Femur (tissue), 1 donor: ENCODE results near the gene DENND1A.
A peak's percentile ranks its signal among the peaks of the same experiment; 100 is the strongest.

Experiments used
- DNase-seq: peaks from one replicate; pipeline ENCODE4 v3.0.0-alpha.2; 2017

The DENND1A gene

DNA sequence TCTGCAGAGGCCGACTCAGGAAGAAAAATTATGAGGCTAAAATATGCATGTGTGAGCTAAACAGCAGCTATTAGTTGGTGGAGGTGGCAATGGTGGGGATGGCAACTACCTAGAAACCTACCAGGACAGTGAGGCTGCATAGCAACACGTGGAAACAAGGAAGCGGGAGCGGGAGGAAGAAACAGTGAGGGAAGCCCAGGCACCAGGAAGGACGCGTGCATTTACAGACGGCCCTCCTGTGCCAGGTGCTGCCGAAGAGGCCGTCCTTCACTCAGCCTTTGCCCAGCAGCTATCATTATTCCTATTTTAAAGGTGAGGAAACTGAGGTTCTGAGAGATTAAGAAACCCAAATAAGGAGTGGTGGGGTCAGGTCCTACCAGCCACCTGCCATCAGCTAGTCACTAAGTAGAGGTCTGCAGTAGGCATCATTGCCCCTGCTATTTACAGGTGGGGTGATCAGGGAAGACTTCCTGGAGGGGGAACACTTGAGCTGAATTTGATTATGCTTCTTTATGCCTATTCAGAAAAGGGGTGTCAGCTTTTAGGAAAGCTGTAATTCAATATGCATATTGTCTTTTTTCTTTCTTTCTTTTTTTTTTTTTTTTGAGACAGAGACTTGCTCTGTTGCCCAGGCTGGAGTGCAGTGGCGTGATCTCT, 448.6 kb downstream of the DENND1A start:
- no peak for DNase-seq

DNA sequence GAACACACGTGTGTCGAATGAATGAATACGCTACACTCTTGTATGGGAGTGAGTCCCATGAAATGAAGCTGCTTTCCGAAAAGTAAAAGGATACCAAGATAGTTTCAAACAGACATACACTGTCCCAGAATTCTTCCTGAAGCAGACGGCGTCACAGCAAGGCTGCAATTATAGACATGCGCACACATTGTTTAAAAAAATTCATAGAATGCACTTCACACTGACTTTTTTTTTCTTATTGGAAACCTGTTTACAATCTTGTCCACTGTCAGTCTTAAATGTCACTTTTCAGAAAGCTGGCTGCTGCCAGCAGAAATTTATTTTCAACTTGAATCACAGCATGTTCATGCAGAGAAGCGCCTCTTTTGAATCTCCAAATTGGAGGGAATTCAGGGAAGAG, 449.1 kb downstream of the DENND1A start:
- DNase-seq: no peak

DNA sequence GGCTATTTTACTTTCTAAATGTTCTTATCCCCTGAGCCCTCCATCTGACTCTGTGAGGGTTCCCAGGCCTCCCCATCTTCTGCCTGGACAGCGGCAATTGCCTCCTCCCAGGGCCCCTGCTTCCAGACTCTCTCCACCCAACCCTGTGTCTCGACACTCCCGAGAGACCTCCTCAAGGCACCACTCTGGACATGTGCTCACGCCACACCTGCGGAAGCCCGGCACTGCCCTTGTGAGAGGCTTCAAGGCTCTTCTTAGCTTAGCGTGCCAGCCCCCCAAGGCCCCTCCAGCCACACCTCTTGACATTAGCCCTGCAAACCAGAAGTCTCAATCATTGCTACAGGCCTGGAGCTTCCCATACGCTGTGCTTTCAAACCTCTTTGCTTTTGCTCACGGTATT, 449.8 kb downstream of the DENND1A start:
- no peak for DNase-seq

DNA sequence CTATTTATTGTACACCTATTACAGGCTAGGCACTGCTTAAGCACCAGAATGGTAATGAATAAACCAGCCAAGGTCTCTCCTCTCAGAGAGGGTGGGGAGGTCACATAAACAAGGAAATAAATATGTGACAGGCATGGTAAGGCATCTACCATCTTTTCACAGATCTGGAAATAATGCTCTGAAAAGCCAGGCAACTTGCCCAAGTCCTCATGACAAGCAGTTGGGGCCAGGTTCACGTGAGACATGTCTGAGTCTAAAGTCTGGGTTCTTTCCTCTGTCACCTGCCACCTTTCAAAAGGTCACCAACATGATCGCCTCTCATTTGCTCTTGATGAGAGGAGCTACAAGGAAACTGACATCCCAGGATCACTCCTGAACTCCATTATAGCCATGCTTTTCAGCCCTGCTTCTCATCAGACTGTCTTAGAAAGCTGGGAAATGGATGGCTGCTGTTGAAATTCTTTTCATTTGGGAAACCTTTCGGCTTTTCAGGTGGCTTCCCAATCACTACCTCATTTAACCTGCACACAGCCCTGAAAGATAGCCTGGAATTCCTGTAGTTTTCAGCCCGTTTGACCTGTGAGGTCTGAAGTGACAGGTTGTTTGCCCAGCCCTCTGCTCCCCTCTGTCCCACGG, 450.8 kb downstream of the DENND1A start:
- no peak for DNase-seq

DNA sequence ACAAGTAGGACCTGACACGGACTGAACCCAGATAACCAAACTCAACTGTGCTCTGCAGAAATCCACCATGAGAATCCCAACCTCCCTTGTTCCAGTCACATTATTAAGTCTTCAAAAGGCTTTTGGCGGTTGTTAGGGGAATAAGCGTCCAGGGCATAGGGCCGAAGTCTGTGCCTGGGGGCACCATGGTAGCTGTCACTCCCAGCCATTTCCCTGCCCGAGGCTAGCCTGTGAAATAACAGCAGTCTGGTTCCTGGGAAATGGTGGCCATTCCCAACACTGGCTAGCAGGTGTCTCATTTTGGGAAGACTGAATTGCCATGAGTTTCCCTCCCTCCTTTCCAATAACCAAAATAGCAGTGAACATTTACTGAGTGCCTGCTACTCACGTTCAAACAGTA, 451.8 kb downstream of the DENND1A start:
- no peak for DNase-seq

DNA sequence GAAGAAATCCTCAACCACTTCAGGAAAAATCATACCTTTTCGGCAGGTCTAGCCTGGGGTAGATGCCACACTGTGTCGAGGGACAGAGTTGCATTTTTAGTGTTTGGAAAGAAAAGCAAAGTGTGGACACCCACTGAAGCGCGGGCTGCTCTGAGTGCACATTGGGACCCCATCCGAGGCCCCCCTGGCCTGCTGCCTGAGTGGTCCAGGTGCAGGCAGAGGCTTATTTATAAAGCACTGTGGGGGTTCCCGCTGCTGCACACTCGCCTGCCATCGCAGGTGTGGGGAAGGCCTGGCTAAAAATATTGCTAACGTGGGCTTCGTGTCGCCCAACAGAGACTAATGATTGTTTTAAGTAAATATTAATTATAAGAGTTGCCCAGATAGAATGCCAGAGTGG, 454.5 kb downstream of the DENND1A start:
- no peak for DNase-seq

DNA sequence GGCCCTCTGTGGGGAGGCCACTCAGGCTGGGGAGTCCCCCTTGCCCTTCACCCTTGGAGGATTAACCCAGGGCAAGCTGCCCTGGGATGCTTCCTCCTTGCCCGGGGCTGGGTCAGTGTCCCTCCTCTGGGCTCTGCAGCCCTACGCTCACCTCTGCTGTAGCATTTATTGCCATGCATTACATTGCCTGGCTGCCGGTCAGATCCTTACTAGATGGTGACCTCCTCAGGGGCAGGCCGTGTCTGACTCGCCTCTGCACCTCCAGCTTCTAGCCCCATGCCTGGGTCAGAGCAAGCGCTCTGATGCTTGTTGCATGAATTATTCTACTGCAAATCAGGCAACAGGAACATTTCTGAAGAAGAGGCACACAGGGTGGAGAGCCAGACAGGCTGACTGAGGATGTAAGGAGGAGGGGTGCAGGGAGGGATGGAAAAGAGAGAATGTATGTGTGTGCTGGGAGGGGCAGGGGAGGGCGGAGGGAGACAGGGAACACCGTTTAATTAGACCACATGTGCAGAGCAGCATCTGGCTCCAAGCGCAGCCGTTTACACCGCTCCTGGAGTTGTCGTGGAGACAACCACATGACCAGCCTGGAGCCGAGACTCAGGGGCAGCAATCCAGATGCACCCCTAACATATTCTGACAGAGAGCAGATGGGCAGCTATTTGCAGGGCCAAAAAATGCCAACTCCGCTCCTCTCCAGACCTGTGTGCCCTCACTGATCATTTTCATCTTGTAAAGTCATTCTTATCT, 456.9 kb downstream of the DENND1A start:
- DNase-seq: peak; percentile 53

DNA sequence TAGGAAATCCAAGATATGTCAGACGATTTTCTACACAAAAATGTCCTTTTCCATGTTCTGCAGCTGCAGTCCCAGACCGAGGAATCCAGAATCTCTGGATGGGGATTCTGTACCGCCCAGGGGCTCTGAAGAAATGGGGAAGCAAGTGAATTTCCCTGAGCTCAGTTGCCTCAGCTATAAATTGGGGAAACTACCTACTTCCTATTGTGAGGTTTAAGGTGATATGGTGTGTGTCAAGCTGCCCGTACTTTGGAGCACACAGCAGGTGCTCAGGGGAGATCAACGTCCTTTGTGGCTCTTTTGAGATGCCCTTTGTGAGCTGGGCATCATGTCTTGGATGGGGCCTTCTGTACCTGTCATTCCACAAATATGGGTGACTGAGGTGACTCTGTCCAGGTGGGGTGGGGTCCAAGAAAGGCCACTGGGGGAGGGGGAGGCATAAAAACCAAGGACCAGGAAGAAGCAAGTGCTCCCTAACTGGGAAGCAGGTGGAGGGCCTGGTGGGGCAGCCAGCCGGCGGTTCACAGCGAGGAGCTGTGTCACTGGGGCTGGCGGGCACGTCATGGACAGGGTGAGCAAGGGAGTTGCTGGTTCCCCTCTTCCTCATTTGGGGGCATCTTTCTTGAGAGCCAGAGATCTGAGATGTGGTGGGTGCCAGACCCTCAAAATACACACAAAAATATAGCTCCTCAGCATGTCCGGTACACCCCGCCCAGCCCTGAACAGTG, 457.9 kb downstream of the DENND1A start:
- no peak for DNase-seq

DNA sequence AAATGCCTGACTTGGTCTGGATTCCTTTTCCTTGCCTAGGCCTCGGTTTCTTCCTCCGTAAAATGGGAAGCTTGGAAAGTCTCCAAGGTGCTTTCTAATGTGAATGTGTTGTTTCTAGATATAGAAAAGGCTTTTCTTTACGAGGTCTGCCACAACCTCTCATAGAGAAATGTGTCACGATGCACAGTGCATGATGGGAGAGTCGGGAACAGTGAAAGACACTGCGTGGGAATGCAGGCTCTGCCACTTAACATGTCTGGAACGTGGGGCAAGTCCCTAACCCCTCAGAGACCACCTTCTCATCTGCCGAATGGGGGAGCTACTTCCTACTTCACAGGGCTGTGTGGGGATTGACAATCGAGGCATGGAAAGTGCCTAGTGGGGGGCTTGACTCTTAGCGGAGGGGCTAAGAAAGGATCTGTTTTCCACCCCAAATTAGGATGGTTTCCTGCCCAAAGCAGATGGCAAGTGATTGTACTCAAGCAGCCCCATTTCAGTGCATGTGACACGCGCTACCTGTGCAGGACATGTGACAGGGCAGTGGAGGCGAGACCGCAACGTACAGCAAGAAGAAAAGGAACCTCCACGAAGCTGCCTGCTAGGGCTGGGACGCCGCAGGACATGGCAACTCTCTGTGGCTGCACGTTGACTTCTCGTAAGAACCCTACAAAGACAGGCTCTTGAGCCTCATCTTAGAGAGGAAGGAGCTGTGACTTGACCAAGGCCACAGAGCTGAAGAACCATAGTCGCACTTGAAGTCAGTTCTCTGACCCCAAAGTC, 458.7 kb downstream of the DENND1A start:
- no peak for DNase-seq

DNA sequence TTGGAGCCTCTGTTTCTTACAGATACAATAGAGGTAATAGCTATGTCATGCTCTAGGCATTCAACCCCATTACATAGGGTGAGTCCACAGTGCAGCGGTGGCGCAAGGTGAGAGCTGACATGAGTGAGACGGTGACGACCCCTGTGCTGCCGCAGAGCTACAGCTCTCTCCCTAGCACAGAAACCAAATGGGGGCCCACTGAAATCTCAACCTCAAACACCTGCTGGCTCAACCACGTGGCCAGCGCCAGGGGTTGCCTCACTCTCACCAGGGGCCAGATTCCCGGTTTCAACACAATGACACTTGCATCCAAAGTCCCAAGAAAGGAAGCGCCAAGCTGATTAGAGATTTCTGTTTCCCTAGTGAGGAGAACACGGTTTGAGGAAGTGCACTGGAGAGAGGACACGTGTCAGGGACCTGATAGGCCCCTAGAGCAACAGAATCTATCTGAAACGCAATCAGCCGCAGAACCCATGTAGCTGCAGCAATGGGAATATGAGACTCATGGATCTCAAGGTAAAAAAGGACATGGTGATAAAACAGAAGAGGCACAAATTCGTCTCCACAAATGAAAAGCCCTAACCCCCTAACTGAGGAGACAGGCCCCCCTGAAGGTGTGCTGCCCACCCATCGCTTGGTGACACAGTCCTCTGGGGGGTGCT, 459.7 kb downstream of the DENND1A start:
- no peak for DNase-seq

DNA sequence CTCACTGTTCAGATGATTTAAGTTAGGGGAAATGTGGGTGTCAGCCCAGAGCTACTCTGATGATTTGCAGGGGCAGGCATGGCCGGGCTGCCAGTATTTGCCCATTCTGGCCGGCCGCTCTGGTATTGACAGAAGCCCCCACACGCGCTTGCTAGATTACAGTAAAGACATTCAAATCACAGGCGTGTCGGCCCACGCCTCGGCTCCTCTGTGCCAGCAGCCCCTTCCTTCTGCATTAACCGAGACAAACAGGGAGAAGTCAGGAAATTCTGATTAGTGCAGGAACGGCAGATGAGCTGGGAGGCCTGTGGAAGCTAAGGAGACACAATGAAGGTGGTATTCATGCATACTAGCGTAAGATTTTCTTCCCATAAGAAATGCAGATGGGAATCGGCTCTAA, 460.6 kb downstream of the DENND1A start:
- DNase-seq: no peak

DNA sequence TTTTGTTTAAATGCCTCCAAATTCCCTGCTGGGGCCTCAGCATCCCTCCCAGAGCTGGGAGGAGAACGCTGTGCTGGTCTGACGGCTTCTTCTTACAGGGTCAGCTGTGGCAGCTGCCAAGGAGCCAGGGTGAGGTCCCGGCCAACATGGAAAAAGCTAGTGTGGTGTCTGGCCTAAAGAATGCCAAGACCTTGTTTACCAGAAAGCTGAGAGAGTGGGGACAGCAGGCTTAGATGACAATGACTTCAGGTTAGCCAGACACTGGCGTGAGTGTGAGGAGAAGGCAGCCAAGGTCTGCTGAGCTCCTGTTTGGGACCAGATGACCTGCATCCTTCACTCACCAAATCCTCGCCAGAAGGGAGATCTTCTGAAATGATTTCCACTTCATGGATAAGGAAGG, 461.4 kb downstream of the DENND1A start:
- no peak for DNase-seq

DNA sequence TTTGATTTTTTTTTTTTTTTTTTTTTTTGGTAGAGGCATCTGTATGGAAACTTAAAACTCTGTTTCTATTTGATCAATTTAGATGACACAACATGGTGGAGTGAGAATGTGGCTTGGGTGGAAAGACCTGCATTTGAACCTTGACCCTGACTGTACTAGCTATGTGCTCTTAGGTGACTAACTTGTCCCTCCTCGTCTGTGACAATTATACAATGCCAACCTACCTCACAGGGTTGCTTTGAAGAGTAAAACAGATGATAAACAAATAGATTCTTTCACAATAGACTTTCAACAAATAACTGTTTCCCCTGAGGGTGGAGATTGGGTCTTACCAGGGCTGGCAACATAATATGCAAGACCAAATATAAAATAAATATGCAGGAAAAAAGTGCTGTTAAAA, 464.6 kb downstream of the DENND1A start:
- no peak for DNase-seq

DNA sequence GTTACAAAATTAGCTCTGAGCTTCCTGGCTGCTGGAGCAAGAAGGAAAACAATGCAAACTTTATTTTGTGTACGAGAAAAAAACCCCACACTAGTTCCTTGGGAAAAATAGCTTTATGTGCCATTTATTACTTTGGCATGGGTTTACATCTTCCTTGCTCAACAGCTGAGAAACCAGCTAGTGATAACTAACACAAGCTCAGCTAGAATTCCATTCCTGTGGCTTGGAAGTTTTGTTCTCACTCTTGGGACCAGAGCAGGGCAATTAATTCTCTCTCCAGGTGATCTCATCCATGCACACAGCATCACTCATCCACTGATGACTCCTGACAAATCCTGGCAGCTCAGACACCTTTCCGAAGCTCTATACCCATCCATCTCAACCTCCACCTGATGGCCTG, 469.8 kb downstream of the DENND1A start:
- DNase-seq: no peak

DNA sequence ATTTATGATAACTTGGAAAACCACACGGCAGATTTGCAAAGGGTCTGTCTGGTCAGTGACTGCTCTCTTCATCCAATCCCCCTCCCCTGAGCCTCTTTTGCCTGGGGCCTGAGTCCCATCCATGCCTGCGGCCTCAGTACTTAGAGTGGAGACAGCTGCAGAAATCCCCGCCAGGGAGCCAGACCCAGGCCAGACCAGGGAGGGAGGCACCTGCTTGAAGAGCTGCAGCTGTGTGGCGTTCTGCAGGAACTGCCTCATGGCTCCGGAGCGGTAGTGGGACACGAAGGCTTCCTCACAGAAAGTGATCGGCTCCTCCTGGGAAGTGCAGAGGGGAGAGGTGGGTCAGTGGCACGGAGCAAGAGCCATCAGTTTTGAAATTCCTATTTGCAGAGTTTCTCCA, 472.3 kb downstream of the DENND1A start:
- peak; percentile 82 for DNase-seq

DNA sequence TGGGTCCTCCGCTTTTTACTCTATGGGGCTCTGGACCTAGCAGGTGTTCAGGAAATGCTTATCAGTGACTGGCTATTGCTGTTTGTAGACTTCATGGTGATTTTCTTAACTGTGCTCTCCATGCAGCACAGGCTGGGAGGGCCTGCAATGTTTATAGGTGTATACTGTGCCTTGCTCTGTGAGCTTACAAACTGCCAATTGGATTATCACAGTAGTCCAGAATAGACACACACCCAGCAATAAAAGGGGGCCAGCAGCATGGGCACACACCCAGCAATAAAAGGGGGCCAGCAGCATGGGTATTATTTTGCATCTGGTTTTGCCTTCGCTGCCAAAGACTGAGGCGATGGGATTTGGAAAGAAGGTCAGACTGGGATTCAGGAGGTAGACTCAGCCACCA, 473.9 kb downstream of the DENND1A start:
- DNase-seq: no peak

DNA sequence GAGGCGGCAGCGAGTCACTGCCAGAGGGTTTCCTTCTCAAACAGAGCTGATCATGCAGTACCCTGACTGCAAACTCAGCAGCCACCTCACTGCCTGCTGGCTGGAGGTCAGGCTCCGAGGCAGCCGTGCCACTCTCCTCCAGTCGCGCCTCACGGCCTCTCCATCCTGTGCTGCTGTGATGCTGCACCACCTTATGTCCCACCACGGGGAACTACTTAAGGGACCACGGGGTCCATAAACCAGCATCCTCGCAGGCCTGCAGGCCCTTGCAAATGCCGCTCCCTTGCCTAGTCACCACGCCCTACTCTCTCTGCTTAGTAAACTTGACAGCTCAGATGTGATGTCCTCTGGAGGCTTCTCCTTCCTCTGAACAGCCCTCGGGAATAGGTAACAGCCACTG, 474.7 kb downstream of the DENND1A start:
- no peak for DNase-seq

DNA sequence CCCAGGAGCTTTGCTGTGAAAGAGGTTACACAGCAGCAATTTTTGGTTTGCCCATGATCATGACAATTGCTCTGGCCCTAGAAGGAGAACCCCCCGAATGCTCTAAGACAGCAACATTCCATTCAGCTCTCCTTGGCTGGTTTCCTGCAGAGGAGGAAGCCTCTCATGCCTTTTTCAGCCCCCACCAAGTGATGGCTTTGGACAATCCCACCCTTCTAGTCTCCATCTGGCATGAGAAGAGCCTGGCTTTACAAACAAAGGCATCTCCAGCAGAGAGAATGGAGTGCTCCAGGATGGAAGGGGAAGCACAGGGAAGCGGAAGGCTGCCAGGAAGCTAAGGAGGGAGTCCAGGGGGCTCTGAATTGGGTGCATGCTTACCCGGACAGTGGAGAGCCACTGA, 475.6 kb downstream of the DENND1A start:
- DNase-seq: no peak

DNA sequence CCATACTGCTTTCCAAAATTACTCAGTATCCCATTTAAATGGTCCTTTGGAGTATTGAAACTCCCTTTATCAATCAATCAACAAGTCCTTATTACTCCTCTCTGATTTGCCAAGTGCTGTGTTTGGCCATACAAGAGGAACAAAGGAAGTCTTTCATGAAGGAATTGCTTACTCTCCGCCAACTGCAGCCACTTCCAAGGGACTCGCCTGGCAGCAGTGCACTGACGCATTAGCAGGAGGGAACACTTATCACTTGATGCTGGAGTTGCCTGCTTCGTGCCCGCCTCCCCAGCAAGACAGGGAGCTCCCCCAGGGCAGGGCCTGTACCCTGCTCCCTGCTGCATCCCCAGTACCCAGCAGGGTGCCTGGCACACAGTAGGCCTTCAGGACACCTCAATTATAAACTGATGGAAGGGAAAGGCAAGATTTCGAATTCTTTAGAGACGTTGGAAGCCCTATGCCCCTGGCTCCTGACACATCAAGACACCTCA, 476.1 kb downstream of the DENND1A start:
- DNase-seq: peak; percentile 76

DNA sequence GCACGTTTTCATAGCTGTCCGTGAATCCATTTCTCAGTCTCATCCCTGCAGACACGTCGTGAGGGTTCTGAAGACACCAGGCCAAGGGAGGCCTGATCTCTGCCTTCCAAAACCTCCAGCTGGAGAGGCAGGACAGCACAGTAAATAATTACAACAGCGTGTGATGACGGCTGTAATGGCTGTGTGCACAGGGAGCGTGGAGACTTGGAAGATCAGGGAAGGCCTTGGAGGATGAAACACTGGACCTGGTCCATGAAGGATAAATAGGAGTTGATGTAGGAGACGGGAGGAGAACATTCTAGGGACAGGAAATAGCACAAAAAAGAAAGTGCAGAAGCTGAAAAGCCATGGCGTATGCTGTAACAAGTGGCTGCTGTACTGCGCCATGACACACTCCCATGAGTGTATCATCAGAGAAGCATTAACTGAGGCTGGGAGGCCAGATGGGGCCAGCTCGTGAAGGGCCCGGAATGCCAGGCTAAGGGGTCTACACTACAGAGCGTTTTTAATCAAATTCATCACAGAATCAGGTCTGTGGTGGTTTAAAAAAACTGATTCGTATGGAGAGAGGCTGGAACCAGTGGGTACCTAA, 476.8 kb downstream of the DENND1A start:
- DNase-seq: peak; percentile 42

DNA sequence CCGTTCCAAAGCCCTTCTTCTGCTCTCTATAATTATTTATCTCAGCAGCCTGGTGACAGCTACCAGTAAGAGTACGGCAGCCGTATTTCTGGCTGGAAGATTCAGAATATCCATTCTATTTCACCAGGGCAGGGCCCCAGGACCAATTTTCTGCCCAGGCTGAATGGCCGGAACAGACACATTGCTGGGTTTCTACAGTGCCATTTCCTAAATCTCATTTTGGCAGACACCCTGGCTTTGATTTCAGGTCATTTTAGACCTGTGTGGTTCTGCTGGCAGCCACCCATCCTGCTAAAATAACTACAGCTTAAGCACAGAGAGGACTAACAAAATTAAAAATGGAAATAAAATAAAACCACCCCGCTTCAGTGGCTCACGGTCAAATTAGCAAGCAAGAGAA, 478.9 kb downstream of the DENND1A start:
- no peak for DNase-seq
